ENCODE measurements around the gene P2RY6.

The P2RY6 gene

DNA sequence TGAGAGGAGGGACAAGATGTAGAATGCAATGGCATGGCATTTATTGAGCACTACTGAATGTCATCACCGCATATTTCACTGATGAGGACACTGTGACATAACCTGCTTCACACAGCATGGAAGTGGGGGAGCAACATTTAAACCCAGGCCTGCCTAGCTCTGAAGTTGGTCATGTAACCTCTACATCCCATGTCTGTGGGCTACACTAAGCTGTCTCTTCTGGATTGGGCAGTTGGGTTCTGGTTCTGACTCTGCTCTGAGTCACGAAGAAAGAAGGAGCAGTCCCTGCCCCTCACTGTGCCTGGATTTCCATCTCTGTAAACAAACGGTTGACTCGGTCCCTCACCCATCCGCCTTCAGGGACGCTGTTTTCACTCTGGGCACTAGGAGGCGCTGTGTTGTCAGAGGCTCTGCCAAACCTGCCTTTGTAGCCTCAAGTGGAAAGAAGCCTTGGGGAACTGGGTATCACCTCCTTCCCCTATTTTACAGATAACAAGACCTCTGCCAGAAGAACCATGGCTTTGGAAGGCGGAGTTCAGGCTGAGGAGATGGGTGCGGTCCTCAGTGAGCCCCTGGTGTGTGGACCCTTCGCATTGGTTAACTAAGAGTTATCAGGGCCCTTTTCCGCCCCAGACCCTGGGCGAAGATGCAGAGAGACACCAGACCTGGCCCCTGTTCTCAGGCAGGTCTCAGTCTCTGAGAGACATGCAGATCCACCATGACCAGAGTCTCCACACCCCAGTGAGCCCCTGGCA is 23.3 kb downstream of the P2RY6 start:
- peak; percentile 26 to 61 for DNase-seq (ENCODE audit: low read depth in 1 of 2, low spot score in 1 of 2)

DNA sequence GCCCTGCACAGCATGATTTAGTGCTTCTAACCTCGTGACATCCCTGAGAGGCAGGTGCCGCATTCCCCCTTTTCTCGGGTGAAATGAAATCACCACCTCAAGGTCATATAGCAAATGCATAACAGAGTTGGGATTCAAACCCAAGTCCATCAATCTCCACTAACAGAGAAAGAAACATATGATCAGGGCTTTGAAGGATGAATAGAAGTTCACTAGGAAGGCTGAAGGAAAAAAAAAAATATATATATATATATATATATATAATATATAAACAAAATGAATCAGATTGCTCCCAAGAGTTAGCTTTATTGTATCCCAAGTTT is 23.8 kb downstream of the P2RY6 start:
- DNase-seq (ENCODE audit: low read depth in 1 of 2, low spot score in 1 of 2), result no peak

DNA sequence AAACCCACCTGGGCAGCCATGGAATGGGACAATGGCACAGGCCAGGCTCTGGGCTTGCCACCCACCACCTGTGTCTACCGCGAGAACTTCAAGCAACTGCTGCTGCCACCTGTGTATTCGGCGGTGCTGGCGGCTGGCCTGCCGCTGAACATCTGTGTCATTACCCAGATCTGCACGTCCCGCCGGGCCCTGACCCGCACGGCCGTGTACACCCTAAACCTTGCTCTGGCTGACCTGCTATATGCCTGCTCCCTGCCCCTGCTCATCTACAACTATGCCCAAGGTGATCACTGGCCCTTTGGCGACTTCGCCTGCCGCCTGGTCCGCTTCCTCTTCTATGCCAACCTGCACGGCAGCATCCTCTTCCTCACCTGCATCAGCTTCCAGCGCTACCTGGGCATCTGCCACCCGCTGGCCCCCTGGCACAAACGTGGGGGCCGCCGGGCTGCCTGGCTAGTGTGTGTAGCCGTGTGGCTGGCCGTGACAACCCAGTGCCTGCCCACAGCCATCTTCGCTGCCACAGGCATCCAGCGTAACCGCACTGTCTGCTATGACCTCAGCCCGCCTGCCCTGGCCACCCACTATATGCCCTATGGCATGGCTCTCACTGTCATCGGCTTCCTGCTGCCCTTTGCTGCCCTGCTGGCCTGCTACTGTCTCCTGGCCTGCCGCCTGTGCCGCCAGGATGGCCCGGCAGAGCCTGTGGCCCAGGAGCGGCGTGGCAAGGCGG is 24.5 kb downstream of the P2RY6 start:
- no peak for DNase-seq (ENCODE audit: low read depth in 1 of 2, low spot score in 1 of 2)

- DNase-seq (ENCODE audit: low read depth in 1 of 2, low spot score in 1 of 2), result no peak
These were observed 25.1 kb downstream of the P2RY6 start for GRCh38 chr11:73297231-73297590.

DNA sequence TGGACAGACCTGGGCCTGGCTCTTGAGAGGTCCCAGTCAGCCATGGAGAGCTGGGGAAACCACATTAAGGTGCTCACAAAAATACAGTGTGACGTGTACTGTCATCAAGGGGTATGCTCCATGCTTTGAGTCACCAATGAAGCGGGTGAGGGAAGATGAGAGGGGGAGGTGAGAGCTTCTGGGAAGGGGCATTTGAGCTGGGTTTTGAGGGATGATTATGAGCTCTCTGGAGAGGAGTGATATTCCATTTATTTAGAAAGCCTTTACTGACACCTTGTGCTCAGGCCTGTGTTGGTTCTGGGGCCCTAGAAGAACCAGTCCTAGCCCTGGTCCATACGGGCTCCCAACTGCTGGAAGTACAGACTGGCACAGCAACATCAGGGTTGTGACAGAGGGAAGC is 25.6 kb downstream of the P2RY6 start:
- DNase-seq (ENCODE audit: low read depth in 1 of 2, low spot score in 1 of 2), result no peak

DNA sequence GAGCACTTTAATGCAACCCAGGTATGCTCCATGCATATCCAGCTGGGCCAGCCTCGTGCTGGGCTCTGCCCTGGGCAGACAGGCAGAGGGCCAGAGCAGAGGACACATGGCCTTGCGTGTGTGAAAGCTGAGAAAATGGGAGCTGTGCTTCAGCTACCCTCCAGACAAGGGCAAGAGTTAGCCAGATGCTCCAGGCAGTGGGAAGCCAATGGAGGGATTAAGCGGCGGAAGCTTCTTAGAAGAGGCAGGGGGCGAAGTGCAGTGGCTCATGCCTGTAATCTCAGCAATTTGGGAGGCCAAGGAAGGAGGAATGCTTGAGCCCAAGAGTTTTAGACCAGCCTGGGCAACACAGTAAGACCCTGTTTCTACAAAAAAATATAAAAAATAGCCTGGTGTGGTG is 26.1 kb downstream of the P2RY6 start:
- no peak for DNase-seq (ENCODE audit: low read depth in 1 of 2, low spot score in 1 of 2)

DNA sequence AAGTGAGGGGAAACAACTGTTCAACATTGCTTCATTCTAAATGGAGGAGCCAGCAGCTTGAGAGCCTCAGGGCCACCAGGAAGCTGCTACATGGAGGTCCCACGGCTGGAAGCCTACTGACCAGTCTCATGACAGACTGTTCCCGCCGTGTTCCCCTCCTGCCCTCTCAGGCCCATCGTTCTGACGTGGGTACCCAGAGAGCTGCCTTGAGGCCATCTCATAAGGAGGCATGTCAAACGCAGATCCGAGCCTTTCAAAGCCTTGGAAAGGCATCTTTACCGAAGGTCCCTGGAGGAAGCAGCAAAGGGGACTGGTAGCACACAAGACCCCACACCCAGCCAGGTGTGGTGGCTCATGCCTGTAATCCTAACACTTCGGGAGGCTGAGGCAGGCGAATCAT is 27.6 kb downstream of the P2RY6 start:
- no peak for DNase-seq (ENCODE audit: low read depth in 1 of 2, low spot score in 1 of 2)

- DNase-seq (ENCODE audit: low read depth in 1 of 2, low spot score in 1 of 2), result no peak
These were observed 34.1 kb downstream of the P2RY6 start for GRCh38 chr11:73306069-73306841.

GRCh38 chr11:73306977-73307322 is 34.8 kb downstream of the P2RY6 start:
- DNase-seq (ENCODE audit: low read depth in 1 of 2, low spot score in 1 of 2), result no peak

GRCh38 chr11:73307323-73308002 is 35.3 kb downstream of the P2RY6 start:
- DNase-seq (ENCODE audit: low read depth in 1 of 2, low spot score in 1 of 2), result peak; percentile 69 to 82

DNA sequence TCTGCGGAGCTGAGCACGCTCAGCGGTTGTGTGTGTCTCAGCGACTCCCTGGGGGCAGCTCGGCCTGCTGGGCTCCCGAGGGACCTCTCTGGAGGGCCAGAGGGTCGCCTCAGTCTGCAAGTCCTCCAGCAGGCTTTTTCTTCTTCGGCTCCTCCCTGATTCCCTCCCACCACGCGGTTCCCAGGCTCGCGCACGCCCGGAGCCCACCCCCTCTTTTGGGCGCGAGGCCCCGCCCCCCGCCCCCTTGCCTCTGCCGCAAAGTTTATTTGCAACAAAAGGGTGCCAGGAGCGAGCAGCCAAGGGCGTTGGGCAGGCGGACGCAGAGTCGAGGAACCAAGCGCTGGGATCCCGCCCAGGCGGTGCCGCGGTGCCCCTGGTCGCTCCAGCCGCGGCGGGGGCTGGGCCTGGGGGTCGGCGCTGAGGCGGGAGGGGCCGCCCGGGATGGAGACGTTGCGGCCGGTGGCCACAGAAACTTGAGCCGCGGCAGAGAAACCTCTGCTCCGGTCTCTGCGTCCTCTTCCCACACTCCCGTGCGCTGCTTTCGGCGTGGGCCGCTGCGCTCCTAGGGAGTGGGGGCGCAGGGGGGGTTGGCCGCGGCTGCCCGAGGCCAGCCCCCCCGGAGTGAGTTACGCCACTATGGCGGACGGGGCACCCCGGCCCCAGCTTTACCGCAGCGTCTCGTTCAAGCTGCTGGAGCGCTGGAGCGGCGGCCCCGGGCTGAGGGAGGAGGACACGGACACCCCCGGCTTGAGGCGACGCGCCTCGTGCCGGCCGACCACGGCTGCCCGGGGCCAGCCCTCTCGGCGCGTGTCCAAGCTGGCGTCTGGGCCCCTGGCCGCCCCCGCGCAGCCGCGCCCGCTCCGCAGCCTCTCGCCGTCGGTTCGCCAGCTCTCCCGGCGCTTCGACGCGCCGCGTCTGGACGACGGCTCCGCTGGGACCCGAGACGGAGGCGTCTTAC is 36.1 kb downstream of the P2RY6 start, which contains the start of gene ARHGEF17:
Gene ARHGEF17 (plus strand): TSS at position 274 of the 958 bp plus-strand sequence. CDS start 363 bp downstream, at position 637.
- DNase-seq (ENCODE audit: low read depth in 1 of 2, low spot score in 1 of 2), result peak in 1 of 2 donors; percentile 28

DNA sequence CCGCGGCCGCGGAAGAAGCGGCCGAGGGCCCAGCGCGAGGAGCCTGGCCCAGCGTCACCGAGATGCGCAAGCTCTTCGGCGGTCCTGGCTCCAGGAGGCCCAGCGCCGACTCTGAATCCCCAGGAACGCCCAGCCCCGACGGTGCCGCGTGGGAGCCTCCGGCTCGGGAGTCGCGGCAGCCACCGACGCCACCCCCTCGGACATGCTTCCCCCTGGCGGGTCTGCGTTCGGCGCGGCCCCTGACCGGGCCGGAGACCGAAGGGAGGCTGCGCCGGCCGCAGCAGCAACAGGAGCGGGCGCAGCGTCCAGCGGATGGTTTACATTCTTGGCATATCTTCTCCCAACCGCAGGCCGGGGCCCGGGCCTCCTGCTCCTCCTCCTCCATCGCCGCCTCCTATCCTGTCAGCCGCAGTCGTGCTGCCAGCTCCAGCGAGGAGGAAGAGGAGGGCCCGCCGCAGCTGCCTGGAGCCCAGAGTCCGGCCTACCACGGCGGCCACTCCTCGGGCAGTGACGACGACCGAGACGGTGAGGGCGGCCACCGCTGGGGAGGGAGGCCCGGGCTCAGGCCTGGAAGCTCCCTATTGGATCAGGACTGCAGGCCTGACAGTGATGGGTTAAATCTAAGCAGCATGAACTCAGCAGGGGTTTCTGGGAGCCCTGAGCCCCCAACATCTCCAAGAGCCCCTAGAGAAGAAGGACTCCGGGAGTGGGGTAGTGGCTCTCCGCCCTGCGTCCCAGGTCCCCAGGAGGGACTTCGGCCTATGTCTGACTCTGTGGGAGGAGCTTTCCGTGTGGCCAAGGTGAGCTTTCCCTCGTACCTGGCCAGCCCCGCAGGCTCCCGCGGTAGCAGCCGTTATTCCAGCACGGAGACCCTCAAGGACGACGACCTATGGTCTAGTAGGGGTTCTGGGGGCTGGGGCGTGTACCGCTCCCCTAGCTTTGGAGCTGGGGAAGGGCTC is 37.1 kb downstream of the P2RY6 start:
- no peak for DNase-seq (ENCODE audit: low read depth in 1 of 2, low spot score in 1 of 2)

- DNase-seq (ENCODE audit: low read depth in 1 of 2, low spot score in 1 of 2), result no peak
These were observed 37.9 kb downstream of the P2RY6 start for GRCh38 chr11:73310076-73310475.

DNA sequence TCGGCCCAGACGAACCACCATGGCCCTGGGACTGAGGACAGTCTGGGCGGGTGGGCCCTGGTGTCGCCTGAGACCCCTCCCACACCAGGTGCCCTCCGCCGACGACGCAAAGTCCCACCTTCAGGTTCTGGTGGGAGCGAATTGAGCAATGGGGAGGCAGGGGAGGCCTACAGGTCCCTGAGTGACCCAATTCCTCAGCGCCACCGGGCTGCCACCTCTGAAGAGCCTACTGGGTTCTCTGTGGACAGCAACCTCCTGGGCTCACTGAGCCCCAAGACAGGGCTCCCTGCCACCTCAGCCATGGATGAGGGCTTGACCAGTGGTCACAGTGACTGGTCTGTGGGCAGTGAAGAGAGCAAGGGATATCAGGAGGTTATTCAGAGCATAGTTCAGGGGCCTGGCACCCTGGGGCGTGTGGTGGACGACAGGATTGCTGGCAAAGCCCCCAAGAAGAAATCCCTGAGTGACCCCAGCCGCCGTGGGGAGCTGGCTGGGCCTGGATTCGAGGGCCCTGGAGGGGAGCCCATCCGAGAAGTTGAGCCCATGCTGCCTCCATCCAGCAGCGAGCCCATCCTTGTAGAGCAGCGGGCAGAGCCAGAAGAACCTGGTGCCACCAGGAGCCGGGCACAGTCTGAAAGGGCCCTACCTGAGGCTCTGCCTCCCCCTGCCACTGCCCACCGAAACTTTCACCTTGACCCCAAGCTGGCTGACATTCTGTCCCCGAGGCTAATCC is 38.7 kb downstream of the P2RY6 start:
- DNase-seq (ENCODE audit: low read depth in 1 of 2, low spot score in 1 of 2), result no peak

DNA sequence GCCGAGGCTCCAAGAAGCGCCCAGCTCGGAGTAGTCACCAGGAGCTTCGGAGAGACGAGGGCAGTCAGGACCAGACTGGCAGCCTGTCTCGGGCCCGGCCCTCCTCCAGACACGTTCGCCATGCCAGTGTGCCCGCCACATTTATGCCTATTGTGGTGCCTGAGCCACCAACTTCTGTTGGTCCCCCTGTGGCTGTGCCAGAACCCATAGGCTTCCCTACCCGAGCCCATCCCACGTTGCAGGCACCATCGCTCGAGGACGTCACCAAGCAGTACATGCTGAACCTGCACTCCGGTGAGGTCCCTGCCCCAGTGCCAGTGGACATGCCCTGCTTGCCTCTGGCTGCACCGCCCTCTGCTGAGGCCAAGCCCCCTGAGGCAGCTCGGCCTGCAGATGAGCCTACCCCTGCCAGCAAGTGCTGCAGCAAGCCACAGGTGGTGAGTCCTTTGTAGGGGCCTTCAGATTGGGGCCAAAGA is 39.3 kb downstream of the P2RY6 start:
- no peak for DNase-seq (ENCODE audit: low read depth in 1 of 2, low spot score in 1 of 2)

DNA sequence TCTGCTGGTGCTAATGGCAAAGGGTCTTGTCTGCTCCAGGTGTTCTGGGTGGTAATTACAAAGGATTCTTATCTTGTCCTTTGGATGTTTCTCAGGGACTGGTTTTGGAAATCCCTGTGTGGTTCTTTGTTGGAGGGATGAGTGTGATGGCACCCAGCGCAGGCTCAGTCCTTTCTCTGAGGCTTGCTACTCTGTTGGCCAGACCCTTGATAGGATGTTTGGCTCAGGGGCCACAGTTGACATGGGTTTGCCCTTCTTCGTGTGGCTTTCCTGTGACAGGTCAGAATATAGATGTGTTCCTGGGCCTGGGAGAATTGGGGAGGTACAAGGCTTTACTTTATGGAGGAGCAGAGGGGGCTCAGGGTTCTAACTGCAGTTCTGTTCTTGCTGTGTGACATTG is 39.9 kb downstream of the P2RY6 start:
- no peak for DNase-seq (ENCODE audit: low read depth in 1 of 2, low spot score in 1 of 2)

DNA sequence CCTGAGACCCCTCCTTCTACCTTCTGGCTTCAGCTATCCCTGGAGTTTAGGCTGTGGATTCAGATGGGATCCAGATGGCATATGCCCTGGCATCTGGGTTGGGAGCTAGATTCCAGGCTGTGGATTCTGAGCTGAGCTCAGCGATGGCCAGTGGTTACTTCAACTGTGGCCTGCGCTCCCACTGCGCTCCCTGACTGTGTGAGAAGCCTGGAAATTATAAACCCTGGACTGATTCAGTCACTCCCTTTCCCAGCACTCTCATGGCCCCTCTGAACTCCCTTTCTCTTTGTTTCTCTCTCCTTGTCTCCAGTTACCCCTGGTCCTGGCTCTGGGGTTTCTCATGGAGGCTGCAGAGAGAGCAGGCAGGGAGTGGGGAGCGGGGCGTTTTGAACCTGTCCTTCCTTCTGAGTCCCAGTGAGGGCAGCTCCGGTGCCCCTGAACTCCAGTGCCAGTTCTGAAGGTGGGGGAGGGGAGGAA is 40.8 kb downstream of the P2RY6 start:
- DNase-seq (ENCODE audit: low read depth in 1 of 2, low spot score in 1 of 2), result no peak

DNA sequence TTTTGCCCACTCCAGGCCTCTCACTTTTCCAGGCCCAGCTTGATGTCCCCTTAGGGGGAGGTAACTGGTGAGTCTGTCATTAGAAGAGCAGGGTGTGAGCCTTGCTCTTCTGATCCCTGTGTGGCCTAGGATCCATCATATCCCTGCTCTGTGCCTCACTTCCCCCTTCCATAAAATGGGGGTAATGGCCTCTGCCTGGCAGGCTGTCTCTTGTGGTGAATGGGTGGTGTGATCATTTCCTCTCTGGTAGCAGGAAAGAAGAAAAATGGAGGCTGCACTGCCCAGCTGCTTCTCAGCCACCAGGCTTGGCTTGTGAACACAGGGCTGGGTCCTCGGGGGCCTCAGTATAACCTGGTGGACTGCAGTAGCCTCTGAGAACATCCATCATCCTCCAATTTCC is 41.5 kb downstream of the P2RY6 start:
- DNase-seq (ENCODE audit: low read depth in 1 of 2, low spot score in 1 of 2), result no peak
